GM21360 (cell line): Measurements from ENCODE around the gene JAKMIP1.

Experiments
- ATAC-seq: cut with Tn5 transposase; IDR thresholded peaks from one replicate; pipeline ENCODE4 v1.9.1; 2021; ENCODE audit warnings: mild to moderate bottlenecking, moderate library complexity; ENCODE audit not compliant: unreplicated experiment

JAKMIP1 gene

DNA sequence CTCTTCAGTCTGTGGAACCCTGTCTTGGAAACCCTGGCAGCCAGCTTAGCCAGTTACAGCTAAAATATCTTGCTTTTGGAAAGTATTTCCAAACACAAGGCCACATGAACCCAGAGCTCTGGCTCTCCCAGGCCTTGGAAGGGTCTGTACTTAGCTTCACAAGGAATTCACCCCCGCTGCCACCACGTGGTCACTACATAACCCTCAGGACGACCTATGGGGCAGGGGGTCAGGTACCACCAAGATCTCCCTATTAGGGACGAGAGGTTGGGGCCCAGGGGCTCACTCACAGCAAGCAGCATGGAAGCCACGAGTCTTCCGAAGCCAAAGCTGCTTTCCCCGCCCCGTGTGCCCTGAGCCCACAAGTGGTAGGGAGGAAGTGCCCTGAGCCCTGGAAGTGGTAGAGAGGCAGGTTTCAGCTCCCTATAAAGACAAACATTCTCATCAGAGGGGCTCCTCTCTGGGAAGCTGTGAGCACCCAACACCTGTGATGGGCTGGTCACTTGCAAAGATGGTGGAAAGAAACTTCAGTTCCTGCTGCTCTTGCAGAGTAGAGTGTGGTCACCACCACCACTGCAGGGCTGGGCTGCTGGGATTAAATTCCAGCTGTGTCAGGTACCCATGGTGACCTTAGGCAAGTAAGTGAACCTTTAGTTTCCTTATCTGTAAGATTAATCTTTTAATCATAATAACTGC lies 4.7 kb upstream of the JAKMIP1 start:
- ATAC-seq = no peak

DNA sequence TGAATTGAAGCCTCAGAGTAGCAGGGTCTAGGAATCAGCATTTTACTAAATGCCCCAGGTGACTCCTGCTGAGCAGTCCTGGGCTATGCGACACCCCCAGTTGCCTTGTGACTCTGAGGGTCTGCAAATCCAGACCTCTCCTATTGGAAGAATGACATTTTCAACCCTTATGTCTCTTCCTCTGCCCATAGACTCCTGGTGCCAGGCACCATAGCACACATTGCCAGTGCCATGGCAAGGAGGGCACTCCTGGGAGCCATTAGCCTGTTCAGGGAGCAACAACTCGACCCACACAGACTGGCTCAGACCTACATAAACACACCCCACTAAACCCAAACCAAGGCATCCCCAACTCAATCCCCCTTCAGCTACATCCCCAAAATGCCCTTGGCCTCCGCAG lies 3.7 kb upstream of the JAKMIP1 start:
- ATAC-seq = no peak

DNA sequence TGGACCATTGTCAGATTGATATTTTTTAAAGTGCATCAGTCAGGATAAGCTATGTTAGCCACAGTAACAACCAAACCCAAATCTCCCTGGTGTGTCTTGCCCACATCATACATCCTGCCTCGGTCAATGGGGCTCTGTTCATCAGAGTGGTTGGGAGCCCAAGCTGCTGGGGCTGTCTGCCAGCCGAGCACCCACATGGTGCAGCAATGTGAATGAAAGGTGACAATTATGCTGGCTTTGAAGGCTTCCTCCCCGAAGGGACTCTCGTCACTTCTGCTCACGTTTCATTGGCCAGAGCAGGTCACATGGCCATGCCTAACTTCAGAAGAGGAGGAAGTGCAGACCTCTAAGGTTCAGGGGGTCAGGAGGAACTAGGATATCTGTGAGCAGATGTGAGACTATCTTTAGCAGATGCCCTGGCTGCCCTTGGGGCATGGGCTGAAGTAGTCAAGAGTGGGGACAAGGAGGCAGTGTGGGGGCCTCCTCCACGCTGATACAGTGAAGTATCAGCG lies 1.3 kb upstream of the JAKMIP1 start:
- ATAC-seq = no peak

- ATAC-seq = no peak
Measured at GRCh38 chr4:6200922-6201362, 593 bp upstream of the JAKMIP1 start.

- no peak for ATAC-seq
Measured at GRCh38 chr4:6199422-6199921, 877 bp downstream of the JAKMIP1 start.

GRCh38 chr4:6198768-6199421 lies 1.5 kb downstream of the JAKMIP1 start:
- no peak for ATAC-seq

DNA sequence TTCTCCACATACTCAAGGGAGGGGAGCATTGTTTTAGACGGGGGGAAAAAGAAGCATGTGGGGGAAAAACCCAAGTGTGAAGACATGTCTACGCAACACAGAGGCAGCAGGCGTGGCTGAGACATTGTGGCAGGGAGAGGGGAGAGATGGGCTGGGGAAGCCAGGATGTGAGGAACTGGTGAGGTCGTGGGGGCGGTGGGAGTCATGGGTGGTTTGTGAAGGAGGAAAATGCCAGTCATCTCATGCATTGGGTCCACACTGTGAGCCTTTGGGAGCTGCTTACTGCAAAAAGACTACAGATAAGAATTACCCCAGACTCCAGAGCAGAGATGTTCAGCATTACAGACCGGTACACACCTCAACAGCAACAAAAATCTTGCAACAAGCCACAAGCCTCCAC lies 2.1 kb downstream of the JAKMIP1 start:
- ATAC-seq = no peak

DNA sequence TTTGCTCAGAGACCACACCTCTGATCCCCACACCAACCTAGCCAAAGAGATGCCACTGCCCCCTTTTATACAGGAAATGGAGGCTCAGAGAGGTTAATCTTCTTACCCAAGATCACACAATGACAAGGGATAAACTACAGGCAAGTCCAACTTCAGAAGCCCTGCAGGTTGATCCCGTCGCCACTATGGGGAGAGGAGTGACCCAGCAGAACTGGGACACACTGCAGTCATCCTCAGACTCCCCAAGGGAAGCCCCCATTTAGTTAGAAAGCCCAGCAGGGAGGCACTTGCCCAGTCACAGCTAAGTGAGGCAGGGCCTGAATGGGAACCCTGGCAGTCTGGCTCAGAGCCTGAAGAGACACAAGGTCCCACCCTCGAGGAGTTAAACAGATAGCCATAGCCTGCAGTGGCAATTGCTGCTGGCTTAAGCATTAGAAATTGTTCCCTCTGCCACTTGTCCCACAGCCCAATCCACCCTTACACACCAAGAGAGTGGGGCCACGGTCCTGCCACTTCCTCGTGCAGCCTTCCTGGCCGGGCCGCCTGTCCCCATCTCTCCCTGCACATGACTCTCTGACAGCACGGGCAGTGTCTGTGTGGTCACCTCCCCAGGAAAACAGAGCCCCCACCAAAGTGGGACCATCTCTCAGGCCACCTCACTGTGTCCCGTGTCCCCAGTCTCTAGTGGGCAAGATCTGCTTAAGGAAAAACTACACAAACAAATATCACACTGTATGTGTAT lies 2.7 kb downstream of the JAKMIP1 start:
- ATAC-seq = no peak

GRCh38 chr4:6196871-6197270 lies 3.5 kb downstream of the JAKMIP1 start:
- no peak for ATAC-seq

GRCh38 chr4:6196324-6196723 lies 4.0 kb downstream of the JAKMIP1 start:
- no peak for ATAC-seq

DNA sequence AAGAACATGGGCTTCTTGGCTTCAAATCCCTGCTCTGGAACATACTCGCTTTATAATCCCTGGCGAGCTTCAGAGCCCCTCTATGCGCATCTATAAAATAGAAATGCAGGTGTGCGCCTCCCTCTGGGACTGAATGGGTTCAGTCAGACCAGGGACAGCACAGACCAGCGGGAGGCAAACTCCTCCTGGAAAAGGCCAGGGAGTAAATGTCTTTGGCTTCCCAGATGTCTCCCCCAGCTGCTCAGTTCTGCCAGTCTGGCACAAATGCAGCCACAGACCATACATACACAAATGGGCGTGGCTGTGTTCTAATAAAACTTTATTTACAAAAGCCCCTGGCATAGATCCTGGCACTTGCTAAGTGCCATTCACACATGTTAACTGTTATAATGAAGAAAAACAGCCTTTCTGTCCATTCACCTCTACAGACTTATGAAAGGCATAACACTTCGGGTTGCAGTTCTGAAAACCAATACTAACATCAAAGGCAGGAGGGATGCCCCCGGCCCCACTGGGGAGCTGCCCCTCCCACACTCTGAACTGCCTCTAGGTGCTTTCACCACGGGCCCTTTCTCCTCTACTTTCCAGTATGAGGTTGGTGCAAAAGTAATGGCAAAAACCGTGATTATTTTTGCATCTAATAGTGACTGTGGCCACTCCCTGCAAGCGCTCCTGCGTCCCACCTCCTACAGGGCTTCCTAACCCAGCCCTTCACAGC lies 4.6 kb downstream of the JAKMIP1 start:
- ATAC-seq = no peak

DNA sequence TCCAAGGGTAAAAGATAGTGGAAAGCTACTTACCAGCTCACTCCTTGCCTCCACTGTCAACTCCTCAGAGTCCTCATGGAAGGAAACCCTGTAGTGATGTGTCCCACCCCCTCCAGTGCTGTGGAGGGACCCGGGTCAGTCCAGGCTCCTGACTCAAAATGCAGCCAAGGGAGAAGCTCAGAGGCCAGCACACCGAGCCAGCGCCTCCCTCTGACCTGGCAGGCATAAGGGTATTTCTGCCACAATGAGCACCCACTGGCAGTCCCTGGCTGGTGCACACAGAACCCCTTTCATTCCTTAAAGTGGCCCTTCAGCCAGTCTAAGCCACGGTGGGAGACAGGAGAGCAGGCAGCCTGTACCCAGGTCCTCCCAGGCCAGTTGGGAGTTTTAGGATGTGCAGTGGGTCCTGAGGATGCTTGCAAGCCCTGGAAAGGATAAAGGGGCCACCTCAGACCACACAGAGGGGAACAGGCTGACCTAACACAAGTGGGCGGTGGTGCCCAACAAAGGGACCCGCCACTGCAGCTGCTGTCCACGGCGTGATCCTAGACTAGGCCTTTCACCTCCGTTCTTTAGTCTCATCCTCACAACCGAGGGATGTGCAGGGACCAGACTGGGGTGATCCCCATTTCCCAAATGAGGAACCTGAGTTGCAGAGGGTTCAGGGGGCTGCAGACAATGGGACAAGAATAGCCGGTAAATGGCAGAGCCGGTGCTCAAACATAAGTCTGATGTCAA lies 5.7 kb downstream of the JAKMIP1 start:
- no peak for ATAC-seq

DNA sequence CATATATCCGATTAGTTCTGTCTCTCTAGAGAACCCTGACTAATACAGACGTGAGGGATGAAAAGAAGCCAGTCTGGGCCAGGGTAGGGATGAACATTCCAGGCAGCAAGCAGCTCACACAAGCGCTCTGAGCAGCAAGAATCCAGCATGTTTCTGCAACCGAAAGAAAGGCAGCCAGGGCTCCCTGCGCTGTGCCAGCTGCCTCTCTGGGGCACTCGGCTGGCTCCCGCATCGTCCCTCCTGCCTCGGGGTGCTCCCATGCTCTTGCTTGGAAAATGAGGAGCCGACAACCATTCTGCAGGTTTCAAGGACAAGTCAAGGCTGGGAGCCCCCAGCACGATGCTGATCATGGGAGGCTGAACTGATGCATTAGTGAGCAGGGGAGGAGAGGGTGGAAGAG lies 7.0 kb downstream of the JAKMIP1 start:
- ATAC-seq = no peak

DNA sequence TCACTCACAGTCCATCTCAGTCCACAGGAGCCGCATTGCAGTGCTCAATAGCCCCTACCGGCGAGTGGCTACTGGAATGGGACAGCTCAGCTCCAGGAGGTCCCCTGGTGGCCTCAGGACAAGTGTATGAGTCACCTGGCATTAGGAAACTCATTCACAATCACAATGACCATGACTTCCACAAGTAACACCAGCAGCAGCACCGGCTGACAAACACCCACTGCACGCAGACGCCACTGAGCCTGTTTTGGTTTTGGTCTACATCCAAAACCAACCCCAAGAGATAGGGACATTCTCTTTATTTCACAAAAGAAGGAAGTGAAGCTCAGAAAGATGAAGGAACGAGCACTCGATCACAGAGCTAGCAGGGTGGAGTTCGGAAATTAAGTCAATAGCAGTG lies 8.1 kb downstream of the JAKMIP1 start:
- no peak for ATAC-seq

- no peak for ATAC-seq
Measured at GRCh38 chr4:6191448-6192130, 8.8 kb downstream of the JAKMIP1 start.

DNA sequence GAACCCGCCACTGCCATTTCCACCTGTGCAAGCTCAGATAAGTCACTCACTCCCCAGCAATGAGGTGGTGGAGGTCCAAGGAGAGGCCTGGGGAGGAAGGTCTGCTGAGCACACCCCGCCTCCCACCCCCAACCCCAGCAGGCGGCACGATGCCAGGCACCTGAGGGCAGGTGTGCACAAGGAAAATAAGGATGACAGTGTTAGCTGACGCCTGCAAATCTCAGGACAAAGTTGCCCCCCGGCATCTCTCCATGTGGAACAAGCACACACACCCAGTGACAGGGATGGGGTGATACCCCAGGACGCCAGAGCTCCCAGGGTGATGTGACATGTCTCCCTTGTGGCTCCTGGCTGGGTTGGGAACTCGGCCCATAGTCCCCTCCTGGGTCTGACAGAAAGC lies 9.9 kb downstream of the JAKMIP1 start:
- ATAC-seq = no peak

- no peak for ATAC-seq
Measured at GRCh38 chr4:6189511-6189910, 10.8 kb downstream of the JAKMIP1 start.

DNA sequence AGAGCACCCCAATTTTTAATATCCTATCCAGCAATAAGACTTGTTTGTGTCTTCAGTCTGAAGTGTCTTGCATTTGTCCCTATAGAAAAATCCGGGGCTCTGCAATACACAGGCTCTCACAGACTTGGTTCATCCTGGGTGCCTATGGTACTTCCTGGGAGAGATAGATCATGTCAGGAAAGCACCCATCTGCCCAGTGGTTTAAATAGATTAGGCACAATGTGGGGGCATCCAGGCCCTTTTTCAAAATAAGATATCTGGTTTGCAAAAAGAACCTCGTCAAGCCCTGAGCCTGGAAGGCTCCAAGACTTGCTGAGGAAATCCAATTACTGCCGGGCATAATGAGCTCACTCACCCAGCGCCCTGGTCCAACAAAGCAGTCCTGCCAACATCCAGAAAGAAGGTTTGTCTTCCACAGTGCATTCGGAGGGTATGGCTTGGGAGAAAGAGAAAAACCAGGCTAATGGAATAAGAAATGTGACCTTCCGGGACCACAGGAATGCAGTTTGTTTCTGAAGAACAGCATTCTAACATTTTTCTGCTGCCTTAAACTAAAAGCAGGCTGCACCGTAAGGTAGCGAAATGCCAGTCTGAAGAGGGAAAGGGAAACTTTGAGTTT lies 11.6 kb downstream of the JAKMIP1 start:
- ATAC-seq = no peak

GRCh38 chr4:6184169-6184568 lies 16.2 kb downstream of the JAKMIP1 start:
- ATAC-seq = no peak
